Endometrium (tissue), 2 donors: Measurements from ENCODE around the gene DOCK1.
"Not testable (repeated sequence)": the region's sequence is repeated elsewhere in the genome, so short reads cannot be mapped to it uniquely, and the experiment has no call there.

Source experiments
- FAIRE-seq: peaks from 2 replicates; lab custom pipeline; 2012; peaks lifted over from hg19 to GRCh38; lab: Jason Lieb, UNC
- donor health status: control.
- donor health status: control.

DOCK1 gene

GRCh38 chr10:126903656-126904360 is 1.4 kb upstream of the DOCK1 start:
- no peak for FAIRE-seq

GRCh38 chr10:126904516-126904817 is 761 bp upstream of the DOCK1 start:
- no peak for FAIRE-seq

GRCh38 chr10:126905776-126906703 is 812 bp downstream of the DOCK1 start:
- FAIRE-seq = no peak

GRCh38 chr10:126906704-126907422 is 1.6 kb downstream of the DOCK1 start:
- no peak for FAIRE-seq

GRCh38 chr10:126907423-126907970 is 2.3 kb downstream of the DOCK1 start:
- no peak for FAIRE-seq

GRCh38 chr10:126908225-126908624 is 3.0 kb downstream of the DOCK1 start:
- FAIRE-seq = no peak

- FAIRE-seq = no peak
These were observed 3.5 kb downstream of the DOCK1 start for GRCh38 chr10:126908729-126909128.

- FAIRE-seq = no peak
These were observed 3.9 kb downstream of the DOCK1 start for GRCh38 chr10:126909147-126909546.

- no peak for FAIRE-seq
These were observed 5.0 kb downstream of the DOCK1 start for GRCh38 chr10:126910196-126910595.

- FAIRE-seq = no peak
These were observed 5.6 kb downstream of the DOCK1 start for GRCh38 chr10:126910798-126911197.

- no peak for FAIRE-seq
These were observed 6.1 kb downstream of the DOCK1 start for GRCh38 chr10:126911301-126911700.

GRCh38 chr10:126913316-126913715 is 8.1 kb downstream of the DOCK1 start:
- no peak for FAIRE-seq

GRCh38 chr10:126914561-126914960 is 9.3 kb downstream of the DOCK1 start:
- FAIRE-seq = no peak

- not testable (repeated sequence) for FAIRE-seq
These were observed 11.7 kb downstream of the DOCK1 start for GRCh38 chr10:126916952-126917351.

GRCh38 chr10:126917375-126917774 is 12.1 kb downstream of the DOCK1 start:
- FAIRE-seq = no peak

GRCh38 chr10:126917975-126918908 is 13.0 kb downstream of the DOCK1 start:
- no peak for FAIRE-seq

- no peak for FAIRE-seq
These were observed 14.2 kb downstream of the DOCK1 start for GRCh38 chr10:126919426-126919825.

- no peak for FAIRE-seq
These were observed 15.9 kb downstream of the DOCK1 start for GRCh38 chr10:126921162-126921561.

- FAIRE-seq = no peak
These were observed 16.8 kb downstream of the DOCK1 start for GRCh38 chr10:126921974-126922525.

GRCh38 chr10:126924180-126924914 is 19.1 kb downstream of the DOCK1 start:
- FAIRE-seq = no peak
